Muscle layer of colon (tissue), 2 donors: Measurements from ENCODE around the gene EPHB2.

Source experiments
- H3K27ac ChIP-seq: one replicate; pipeline ENCODE4 v1.7.0; 2013; ENCODE audit warnings: low read depth, mild to moderate bottlenecking, low read length, moderate library complexity
- H3K27me3 ChIP-seq, 2 donors: one replicate each; pipeline ENCODE4 v1.7.0; 2013; ENCODE audit warnings: low read length in 2 of 2, mild to moderate bottlenecking in 2 of 2; ENCODE audit not compliant: insufficient read depth in 2 of 2, control insufficient read depth in 1 of 2
- H3K36me3 ChIP-seq: one replicate; pipeline ENCODE4 v1.7.0; 2013; ENCODE audit warnings: mild to moderate bottlenecking, low read length; ENCODE audit not compliant: insufficient read depth
- H3K4me1 ChIP-seq: one replicate; pipeline ENCODE4 v1.7.0; 2013; ENCODE audit warnings: mild to moderate bottlenecking, low read length; ENCODE audit not compliant: insufficient read depth
- H3K4me3 ChIP-seq, 2 donors: one replicate each; pipeline ENCODE4 v1.7.0; 2013; ENCODE audit warnings: low read length in 2 of 2, low read depth in 1 of 2, mild to moderate bottlenecking in 1 of 2, moderate library complexity in 1 of 2
- H3K9ac ChIP-seq: one replicate; pipeline ENCODE4 v1.7.0; 2013; ENCODE audit warnings: low read length
- H3K9me3 ChIP-seq: one replicate; pipeline ENCODE4 v1.7.0; 2013; ENCODE audit warnings: mild to moderate bottlenecking, low read length
- donor health status: abdominal sarcoma.
- donor health status: Adenocarcinoma of cecum.

The EPHB2 gene

GRCh38 chr1:22959545-22960360 lies 249.1 kb downstream of the EPHB2 start:
- Histone ChIP-seq H3K4me1 (peaks cover 7% of the 10 kb centered on the region), H3K36me3 (no peaks in the 10 kb centered on the region), H3K9me3 (no peaks in the 10 kb centered on the region), H3K9ac (no peak overlapping the region), H3K27ac (no peak overlapping the region), H3K27me3 (peaks cover 0 to 11% of the 10 kb centered on the region in 2 donors), H3K4me3 (no peak overlapping the region)

GRCh38 chr1:22962558-22962957 lies 251.9 kb downstream of the EPHB2 start:
- Histone ChIP-seq H3K27me3 (peaks cover 0 to 3% of the 10 kb centered on the region in 2 donors), H3K9ac (no peak overlapping the region), H3K4me1 (peaks cover 8% of the 10 kb centered on the region), H3K4me3 (no peak overlapping the region), H3K27ac (no peak overlapping the region), H3K9me3 (no peaks in the 10 kb centered on the region), H3K36me3 (no peaks in the 10 kb centered on the region)

- Histone ChIP-seq H3K36me3 (no peaks in the 10 kb centered on the region), H3K27me3 (peaks cover 0 to 3% of the 10 kb centered on the region in 2 donors), H3K4me1 (peaks cover 8% of the 10 kb centered on the region), H3K4me3 (no peak overlapping the region), H3K27ac (no peak overlapping the region), H3K9ac (no peak overlapping the region), H3K9me3 (no peaks in the 10 kb centered on the region)
Measured at GRCh38 chr1:22963044-22963677, 252.5 kb downstream of the EPHB2 start.

GRCh38 chr1:22966309-22966708 lies 255.7 kb downstream of the EPHB2 start:
- H3K4me3 ChIP-seq: no peak overlapping the region
- no peak overlapping the region for H3K27ac ChIP-seq
- no peaks in the 10 kb centered on the region for H3K36me3 ChIP-seq
- H3K4me1 ChIP-seq: peaks cover 14% of the 10 kb centered on the region
- no peaks in the 10 kb centered on the region for H3K9me3 ChIP-seq
- peaks cover 0 to 4% of the 10 kb centered on the region in 2 donors for H3K27me3 ChIP-seq
- no peak overlapping the region for H3K9ac ChIP-seq

DNA sequence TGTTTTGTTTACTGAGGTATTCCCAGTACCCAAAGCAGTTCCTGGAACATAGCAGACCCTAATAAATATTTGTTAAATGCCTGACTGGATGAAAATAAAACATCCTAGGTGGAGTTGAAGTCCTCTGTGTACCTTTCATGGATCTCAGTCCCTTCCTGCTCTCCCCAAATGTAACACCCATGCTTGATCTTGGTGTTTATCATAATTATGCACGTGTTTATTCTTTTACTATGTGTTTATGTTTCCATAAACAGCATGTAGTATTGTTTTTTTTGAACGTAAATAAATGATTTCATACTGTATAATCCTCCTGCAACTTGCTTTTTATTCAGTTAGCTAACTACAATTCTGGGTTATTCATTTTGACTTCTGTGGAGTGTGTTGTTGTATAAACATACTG lies 257.2 kb downstream of the EPHB2 start:
- Histone ChIP-seq H3K27ac (no peak overlapping the region), H3K27me3 (peaks cover 0 to 4% of the 10 kb centered on the region in 2 donors), H3K4me1 (peaks cover 14% of the 10 kb centered on the region), H3K36me3 (no peaks in the 10 kb centered on the region), H3K9me3 (no peaks in the 10 kb centered on the region), H3K4me3 (no peak overlapping the region), H3K9ac (no peak overlapping the region)

DNA sequence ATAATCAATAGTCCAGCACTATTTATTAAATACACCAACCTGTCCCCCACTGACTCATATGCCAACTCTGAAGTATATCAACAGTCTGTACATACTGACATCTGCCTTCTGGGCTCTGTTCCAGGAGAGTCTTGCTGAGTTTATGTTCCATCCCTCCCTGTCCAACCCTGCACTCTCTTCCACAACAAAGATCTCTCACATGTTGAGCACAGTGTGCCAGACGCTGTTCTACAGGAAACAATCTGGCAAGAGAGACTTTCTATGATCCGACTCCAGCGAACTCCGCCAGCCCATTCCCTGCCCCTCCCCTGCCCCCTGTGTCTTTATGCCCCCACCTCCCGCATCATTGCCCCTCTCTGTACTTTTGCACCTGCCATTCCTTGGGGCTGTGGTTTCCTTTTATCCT lies 258.7 kb downstream of the EPHB2 start:
- Histone ChIP-seq H3K4me3 (no peak overlapping the region), H3K9me3 (no peaks in the 10 kb centered on the region), H3K27me3 (peaks cover 0 to 4% of the 10 kb centered on the region in 2 donors), H3K4me1 (peaks cover 12% of the 10 kb centered on the region), H3K36me3 (no peaks in the 10 kb centered on the region), H3K27ac (no peak overlapping the region), H3K9ac (no peak overlapping the region)

GRCh38 chr1:22970096-22970495 lies 259.5 kb downstream of the EPHB2 start:
- Histone ChIP-seq H3K27ac (no peak overlapping the region), H3K4me3 (no peak overlapping the region), H3K4me1 (peaks cover 7% of the 10 kb centered on the region), H3K9me3 (no peaks in the 10 kb centered on the region), H3K9ac (no peak overlapping the region), H3K36me3 (no peaks in the 10 kb centered on the region), H3K27me3 (peaks cover 0 to 4% of the 10 kb centered on the region in 2 donors)
